Smooth muscle cell (in vitro differentiated cells): ENCODE results near the gene NDUFB2. TPM values are rescaled to one million over a fixed set of nuclear protein-coding genes. Genes with fewer than 3 reads are reported as not detected.

Experiments
- DNase-seq: peaks from one replicate; lab custom pipeline; 2025; ENCODE audit not compliant: unreplicated experiment; lab: John Stamatoyannopoulos, UW
- H2AFZ ChIP-seq: fragments of 200-600 bp; sonication (generic); 2 replicates; pipeline ENCODE4 v1.6.0; 2016; ENCODE audit warnings: antibody characterized with exemption, low read depth, mild to moderate bottlenecking
- H3F3A ChIP-seq: fragments of 200-600 bp; sonication (generic); 2 replicates; pipeline ENCODE4 v1.6.0; 2017; ENCODE audit warnings: antibody characterized with exemption, low read depth
- H3K27ac ChIP-seq: fragments of 200-600 bp; sonication (generic); 2 replicates; pipeline ENCODE4 v1.5.1; 2016; ENCODE audit warnings: low read depth, mild to moderate bottlenecking
- H3K27me3 ChIP-seq: fragments of 200-600 bp; sonication (generic); 2 replicates; pipeline ENCODE4 v1.6.1; 2016; ENCODE audit warnings: low read depth, mild to moderate bottlenecking
- H3K36me3 ChIP-seq: fragments of 200-600 bp; sonication (generic); 2 replicates; pipeline ENCODE4 v1.5.1; 2016; ENCODE audit warnings: low read depth
- H3K4me1 ChIP-seq: fragments of 200-600 bp; sonication (generic); 2 replicates; pipeline ENCODE4 v1.5.1; 2016; ENCODE audit warnings: low read depth
- H3K4me2 ChIP-seq: fragments of 200-600 bp; sonication (generic); 2 replicates; pipeline ENCODE4 v1.6.0; 2016; ENCODE audit warnings: mild to moderate bottlenecking
- H3K4me3 ChIP-seq: fragments of 200-600 bp; sonication (generic); 2 replicates; pipeline ENCODE4 v1.5.1; 2016; ENCODE audit warnings: mild to moderate bottlenecking
- H3K79me2 ChIP-seq: fragments of 200-600 bp; sonication (generic); 2 replicates; pipeline ENCODE4 v1.6.0; 2016; ENCODE audit warnings: low read depth, mild to moderate bottlenecking
- H3K9ac ChIP-seq: fragments of 200-600 bp; sonication (generic); 2 replicates; pipeline ENCODE4 v1.6.0; 2016; ENCODE audit warnings: low read depth
- H3K9me3 ChIP-seq: fragments of 200-600 bp; sonication (generic); replicated peaks from 2 replicates; pipeline ENCODE4 v1.5.1; 2016; ENCODE audit warnings: low read depth
- H4K20me1 ChIP-seq: fragments of 200-600 bp; sonication (generic); 2 replicates; pipeline ENCODE4 v1.6.0; 2016; ENCODE audit warnings: low read depth
- CTCF ChIP-seq: fragments of 200-600 bp; sonication (generic); IDR thresholded peaks from 2 replicates; pipeline ENCODE4 v1.5.1; 2017; ENCODE audit warnings: borderline replicate concordance, mild to moderate bottlenecking, antibody characterized with exemption; ENCODE audit not compliant: insufficient read depth, poor library complexity, severe bottlenecking
- WGBS: methylation state at CpG from one replicate; pipeline ENCODE4 v1.1.7; 2016; ENCODE audit warnings: low lambda C conversion rate; 5-methylcytosine and 5-hydroxymethylcytosine counted together
- polyA plus RNA-seq: library from polyadenylated mRNA; unstranded; fragments of >200 nt; fragmentation: Nextera tagmentation; extraction: Ambion mirVana; gene quantifications from 2 replicates; pipeline ENCODE4 v1.2.1, GENCODE V29; 2016
- total RNA-seq: library from RNA; depleted of rRNA; stranded (reverse); fragments of >200 nt; gene quantifications from 2 replicates; pipeline ENCODE4 v1.2.3, GENCODE V29; 2014

Gene NDUFB2
- total and polyA plus RNA-seq, 2 experiments from 2014 or later: 376 to 380 TPM

GRCh38 chr7:140686921-140687320 is 9.6 kb upstream of the NDUFB2 start:
- Histone ChIP-seq H3K27me3 (no peaks in the 10 kb centered on the region), H3K4me2 (no peak overlapping the region), H3K4me3 (no peak overlapping the region), H3K9me3 (no peaks in the 10 kb centered on the region), H3K9ac (no peak overlapping the region), H4K20me1 (no peaks in the 10 kb centered on the region), H3F3A (no peaks in the 10 kb centered on the region), H3K79me2 (no peaks in the 10 kb centered on the region), H2AFZ (no peak overlapping the region), H3K36me3 (no peaks in the 10 kb centered on the region), H3K4me1 (peaks cover 9% of the 10 kb centered on the region), H3K27ac (no peak overlapping the region)
- WGBS: 94% methylated on average over 11 of the region's 11 CpGs
- no peak for TF ChIP-seq CTCF
- no peak for DNase-seq

- H3K9ac ChIP-seq: no peak overlapping the region
- TF ChIP-seq CTCF: no peak
- no peak overlapping the region for H2AFZ ChIP-seq
- DNase-seq: no peak
- H3K79me2 ChIP-seq: no peaks in the 10 kb centered on the region
- no peaks in the 10 kb centered on the region for H3K27me3 ChIP-seq
- no peaks in the 10 kb centered on the region for H3K9me3 ChIP-seq
- H3K36me3 ChIP-seq: no peaks in the 10 kb centered on the region
- H3F3A ChIP-seq: no peaks in the 10 kb centered on the region
- WGBS: 93% methylated on average over 6 of the region's 6 CpGs
- no peak overlapping the region for H3K4me2 ChIP-seq
- H4K20me1 ChIP-seq: no peaks in the 10 kb centered on the region
- H3K4me3 ChIP-seq: no peak overlapping the region
- H3K4me1 ChIP-seq: peaks cover 9% of the 10 kb centered on the region
- no peak overlapping the region for H3K27ac ChIP-seq
These were observed 8.2 kb upstream of the NDUFB2 start for GRCh38 chr7:140688341-140688740.

- Histone ChIP-seq H2AFZ (no peak overlapping the region), H3K27me3 (no peaks in the 10 kb centered on the region), H3K36me3 (no peaks in the 10 kb centered on the region), H3K4me2 (no peak overlapping the region), H3K4me3 (no peak overlapping the region), H3K27ac (no peak overlapping the region), H3F3A (no peaks in the 10 kb centered on the region), H3K9me3 (no peaks in the 10 kb centered on the region), H4K20me1 (no peaks in the 10 kb centered on the region), H3K4me1 (no peaks in the 10 kb centered on the region), H3K9ac (no peak overlapping the region), H3K79me2 (no peaks in the 10 kb centered on the region)
- WGBS: 96% methylated on average over 16 of the region's 16 CpGs
- no peak for TF ChIP-seq CTCF
- DNase-seq: no peak
These were observed 7.0 kb upstream of the NDUFB2 start for GRCh38 chr7:140689199-140690152.
